Cortex of kidney (tissue), 1 donor: ENCODE data around the gene MRI1.

ENCODE experiments used
- DNase-seq: peaks from one replicate; lab custom pipeline; 2025; lab: John Stamatoyannopoulos, UW

MRI1 gene

GRCh38 chr19:13794757-13795589, 30.7 kb downstream of the MRI1 start, which contains the start of gene ZSWIM4:
TSS of gene ZSWIM4 (plus strand) at chr19:13795443. CDS start at chr19:13795649, 206 bp downstream.
- DNase-seq = peak; percentile 94

DNA sequence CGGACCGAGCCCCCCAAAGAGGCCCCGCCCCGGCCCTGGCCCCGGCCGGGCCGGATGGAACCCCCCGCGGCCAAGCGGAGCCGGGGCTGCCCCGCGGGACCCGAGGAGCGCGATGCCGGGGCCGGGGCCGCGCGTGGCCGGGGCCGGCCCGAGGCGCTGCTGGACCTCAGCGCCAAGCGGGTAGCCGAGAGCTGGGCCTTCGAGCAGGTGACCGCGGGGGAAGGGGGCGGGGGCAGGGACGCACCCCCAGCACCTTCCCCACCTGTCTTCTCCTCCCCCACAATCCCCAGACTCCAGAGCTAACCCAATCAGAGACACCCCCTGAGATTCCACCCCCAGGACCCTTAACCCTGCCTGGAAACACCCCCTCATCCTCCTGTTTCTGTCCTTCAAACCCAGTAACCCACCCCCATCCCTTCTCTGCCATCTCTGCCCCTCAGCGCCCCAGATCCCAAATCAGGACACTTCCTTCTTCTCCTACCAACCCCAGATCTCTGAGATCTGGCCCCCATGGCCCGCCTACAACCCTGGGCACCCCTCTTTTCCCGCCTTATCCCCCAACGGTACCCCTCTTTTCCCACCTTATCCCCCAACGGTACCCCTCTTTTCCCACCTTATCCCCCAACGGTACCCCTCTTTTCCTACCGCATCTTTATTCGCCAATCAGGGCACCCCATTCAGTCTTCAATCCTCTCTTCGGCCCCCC, 31.4 kb downstream of the MRI1 start:
- no peak for DNase-seq

DNA sequence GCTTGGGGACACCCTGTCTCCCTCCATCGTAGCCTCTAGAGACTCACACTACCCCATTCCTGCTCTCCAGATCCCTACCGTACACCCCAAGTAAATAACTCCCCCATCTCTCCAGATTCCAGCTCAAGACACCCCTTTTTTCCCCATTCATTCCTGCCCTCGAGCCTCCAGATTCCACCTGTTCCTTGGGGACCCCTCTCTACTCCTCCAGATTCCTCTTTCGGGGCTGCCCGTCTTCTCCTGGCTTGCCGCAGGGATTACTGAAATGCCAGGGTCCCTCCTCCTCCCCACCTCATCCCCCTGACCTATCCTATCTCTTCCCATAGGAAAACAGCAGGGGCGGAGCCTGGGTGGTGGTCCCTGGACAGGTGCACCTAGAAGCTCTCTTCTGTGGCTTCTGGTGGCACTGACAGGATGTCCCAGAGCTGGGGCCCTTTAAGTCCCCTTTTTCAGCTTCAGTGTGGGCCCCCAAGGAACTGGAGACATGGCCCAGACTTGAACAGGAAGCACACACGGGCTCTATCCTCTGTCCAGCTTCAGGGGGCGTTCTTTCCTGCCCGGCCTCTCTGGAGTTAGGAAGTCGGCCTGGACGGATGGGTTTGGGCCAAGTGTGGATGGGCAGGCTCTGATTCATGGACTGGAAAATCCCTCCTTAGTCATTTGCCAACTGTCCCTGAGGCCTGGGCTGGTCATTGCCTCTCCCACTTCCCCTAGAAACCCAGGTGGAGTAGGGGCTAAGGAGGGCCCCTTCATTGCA, 32.2 kb downstream of the MRI1 start:
- DNase-seq = no peak

GRCh38 chr19:13797058-13797440, 32.7 kb downstream of the MRI1 start:
- no peak for DNase-seq

GRCh38 chr19:13797870-13798269, 33.5 kb downstream of the MRI1 start:
- DNase-seq = no peak

DNA sequence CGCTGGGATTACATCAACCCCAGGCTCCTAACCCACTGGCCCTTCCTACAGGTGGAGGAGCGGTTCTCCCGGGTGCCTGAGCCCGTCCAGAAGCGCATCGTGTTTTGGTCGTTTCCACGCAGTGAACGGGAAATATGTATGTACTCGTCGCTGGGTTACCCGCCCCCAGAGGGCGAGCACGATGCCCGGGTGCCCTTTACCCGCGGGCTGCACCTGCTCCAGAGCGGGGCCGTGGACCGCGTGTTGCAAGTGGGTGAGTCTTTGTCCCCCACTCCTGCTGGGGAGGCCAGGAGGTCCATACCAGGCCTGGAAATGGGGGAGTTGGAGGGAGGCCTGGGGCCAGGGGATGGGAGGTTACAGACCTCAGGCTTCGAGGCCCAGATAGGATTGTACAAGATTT, 35.3 kb downstream of the MRI1 start:
- DNase-seq = no peak

DNA sequence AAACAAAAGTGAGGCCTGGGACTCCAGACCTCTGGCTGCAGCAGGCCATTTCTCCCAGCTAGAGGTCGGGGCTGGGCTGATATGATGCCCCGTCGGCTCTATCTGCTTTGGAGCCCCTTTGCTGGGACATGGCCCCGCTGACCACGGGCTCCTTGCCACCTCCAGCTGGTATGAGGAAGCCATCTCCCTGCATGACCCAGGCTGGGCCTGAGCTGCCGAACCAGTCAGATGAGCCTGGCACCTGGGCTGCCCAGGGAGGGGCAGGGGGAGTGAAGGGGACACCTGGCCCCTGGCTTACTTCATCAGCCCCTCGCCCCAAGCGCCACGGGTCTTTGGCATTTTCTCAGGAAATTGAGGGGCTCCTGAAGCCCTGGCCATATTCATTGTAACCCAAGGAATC, 38.7 kb downstream of the MRI1 start:
- no peak for DNase-seq

- DNase-seq = no peak
These were observed 40.7 kb downstream of the MRI1 start for GRCh38 chr19:13804830-13805683.

GRCh38 chr19:13806728-13807127, 42.4 kb downstream of the MRI1 start:
- DNase-seq = no peak

DNA sequence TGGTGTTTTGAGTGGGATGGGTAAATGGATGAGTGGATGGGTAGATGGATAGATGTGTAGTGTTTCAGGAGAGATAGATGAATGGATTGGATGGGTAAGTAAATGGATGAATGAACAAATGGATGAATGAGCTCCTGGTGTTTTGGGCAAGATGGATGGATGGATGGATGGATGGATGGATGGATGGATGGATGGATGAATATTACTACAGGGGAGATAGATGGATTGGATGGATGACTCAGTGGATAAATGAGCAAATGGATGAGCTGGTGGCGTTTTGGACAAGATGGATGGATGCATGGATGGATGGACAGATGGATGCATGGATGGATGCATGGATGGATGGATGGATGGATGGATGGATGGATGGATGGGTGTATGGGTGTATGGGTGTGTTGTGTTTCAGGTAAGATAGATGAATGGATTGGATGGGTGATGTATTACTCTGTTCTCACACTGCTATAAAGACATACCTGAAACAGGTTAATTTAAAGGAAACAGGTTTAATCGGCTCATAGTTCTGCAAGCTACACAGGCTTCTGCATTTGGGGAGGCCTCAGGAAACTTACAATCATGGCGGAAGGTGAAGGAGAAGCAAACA, 43.2 kb downstream of the MRI1 start:
- DNase-seq = no peak

- DNase-seq = no peak
These were observed 44.5 kb downstream of the MRI1 start for GRCh38 chr19:13808856-13809255.

- no peak for DNase-seq
These were observed 48.2 kb downstream of the MRI1 start for GRCh38 chr19:13812544-13812943.

DNA sequence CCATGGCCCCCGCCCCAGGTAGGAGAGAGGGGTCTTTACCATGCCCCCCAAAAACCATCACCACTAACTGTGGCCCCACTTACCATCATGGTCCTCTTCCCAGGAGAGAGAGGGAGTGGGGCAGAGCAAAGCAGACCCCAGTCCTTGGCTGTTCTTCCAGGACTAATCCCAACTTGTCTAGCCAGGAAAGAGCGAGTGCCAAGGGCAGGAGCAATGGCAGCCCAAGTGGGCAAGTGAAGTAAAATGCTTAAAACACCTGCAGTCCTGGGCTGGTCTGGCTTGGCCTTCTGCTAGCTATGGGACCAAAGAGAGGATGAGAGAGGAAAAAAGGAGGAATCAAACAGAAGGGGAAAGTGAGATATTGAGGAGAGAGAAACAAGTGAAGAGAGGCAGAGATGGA, 48.8 kb downstream of the MRI1 start:
- no peak for DNase-seq

DNA sequence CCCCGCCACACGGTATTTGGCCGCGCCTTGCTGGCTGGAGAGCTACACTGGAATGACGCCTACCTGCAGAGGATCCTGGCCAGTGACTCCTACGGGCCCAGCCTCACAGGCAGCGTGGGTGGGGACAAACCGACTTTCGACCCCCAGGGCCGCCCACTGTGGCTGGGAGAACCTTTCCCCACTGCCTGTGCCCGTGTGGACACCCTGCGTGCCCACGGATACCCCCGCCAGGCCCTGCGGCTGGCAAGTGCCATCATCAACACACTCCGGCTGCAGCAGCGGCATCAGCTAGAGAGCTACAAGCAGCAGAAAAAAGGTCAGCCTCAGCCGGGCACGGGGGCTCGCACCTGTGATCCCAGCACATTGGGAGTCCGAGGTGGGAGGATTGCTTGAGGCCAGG, 50.2 kb downstream of the MRI1 start:
- DNase-seq = no peak

DNA sequence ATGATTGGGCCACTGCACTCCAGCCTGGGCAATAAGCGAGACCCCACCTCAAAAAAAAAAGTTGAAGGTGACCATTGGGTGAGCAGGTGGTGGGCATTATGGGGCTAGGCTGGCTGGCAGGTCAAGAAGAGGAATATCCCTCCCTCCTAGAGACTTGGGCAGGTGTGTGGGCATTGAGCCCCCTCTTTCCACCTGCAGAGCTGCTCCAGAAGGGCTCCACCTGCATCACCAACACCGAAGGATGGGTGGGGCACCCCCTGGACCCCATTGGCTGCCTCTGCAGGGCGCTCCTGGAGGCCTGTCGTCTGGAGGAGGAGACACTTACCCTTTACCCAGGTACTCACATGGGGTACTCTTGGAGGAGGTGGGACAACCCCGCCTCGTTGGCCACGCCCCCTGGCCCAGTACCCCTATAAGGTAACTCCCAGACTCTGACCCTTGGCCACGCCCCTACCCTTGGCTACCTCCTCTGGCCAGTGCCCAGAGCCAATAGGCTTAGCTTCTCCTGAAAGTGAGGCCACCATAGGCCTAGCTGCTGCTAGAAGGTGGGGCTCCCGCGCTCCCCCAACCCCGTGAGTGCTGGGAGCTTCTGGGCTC, 52.8 kb downstream of the MRI1 start:
- DNase-seq = no peak

DNA sequence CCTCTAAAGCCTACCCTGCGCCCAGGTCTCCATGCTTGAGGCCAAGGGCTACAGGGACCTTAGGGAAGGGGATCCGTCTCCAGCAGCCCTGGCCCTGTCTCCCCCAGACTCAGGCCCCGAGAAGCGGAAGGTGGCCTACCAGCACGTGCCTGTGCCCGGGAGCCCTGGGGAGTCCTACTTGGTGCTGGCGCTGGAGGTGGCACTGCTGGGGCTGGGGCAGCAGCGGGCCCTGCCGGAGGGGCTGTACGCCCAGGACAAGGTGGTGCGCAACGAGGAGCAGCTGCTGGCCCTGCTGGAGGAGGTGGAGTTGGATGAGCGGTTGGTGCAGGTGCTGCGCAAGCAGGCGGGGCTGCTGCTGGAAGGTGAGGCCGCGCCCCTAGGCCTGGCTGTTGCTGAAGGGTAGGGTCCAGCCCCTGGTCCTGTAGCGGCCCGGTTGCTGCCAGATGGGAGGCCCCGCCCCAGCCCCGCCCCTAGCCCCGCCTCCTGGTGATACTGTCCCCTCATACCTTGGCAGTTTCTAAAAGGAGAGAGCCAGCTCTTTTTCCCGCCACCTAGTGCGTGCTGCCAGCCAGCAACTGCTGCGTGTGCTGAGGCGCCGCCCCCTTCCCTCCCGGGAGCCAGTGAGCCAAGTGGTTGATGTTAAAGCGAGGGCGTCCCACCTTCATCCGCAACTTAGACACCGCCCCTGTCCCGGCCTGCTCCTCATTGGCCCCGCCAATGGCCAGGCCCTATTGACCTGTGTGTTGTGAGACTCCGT, 53.5 kb downstream of the MRI1 start:
- DNase-seq = no peak

DNA sequence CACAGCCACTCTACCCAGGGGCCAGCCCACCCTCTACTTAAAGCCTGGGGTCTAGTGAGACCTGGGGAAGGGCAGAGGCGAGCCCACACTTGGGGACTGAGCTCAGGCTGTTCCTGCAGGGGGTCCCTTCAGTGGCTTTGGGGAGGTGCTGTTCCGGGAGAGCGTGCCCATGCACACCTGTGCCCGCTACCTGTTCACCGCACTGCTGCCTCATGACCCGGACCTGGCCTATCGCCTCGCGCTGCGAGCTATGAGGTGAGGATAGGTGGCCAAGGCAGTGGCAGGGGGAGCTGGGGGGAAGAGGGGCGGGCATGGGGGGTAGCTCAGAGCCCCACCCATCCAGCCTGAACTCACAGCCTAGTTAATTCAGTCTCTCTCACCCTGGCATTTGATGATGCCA, 54.9 kb downstream of the MRI1 start:
- DNase-seq = no peak

- no peak for DNase-seq
These were observed 57.0 kb downstream of the MRI1 start for GRCh38 chr19:13821292-13821691.

- DNase-seq = no peak
These were observed 58.9 kb downstream of the MRI1 start for GRCh38 chr19:13823256-13823655.
